ENCODE measurements around the gene FBH1. TPM values are rescaled to one million over a fixed set of nuclear protein-coding genes. Genes with fewer than 3 reads are reported as not detected.
"Not testable (repeated sequence)": the region's sequence is repeated elsewhere in the genome, so short reads cannot be mapped to it uniquely, and the experiment has no call there.

FBH1 gene
- total and polyA plus RNA-seq, 8 donors: 74.7 to 96.1 (median 85.0) TPM

GRCh38 chr10:5856701-5857004 lies 33.4 kb upstream of the FBH1 start:
- Histone ChIP-seq H3K27ac (no peak overlapping the region), H3K4me3 (no peak overlapping the region), H3K4me1 (no peaks in the 10 kb centered on the region), H3K27me3 (no peaks in the 10 kb centered on the region), H3K36me3 (no peaks in the 10 kb centered on the region), H3K9me3 (no peaks in the 10 kb centered on the region)
- DNase-seq (no peak), ATAC-seq (no peak)
- no peak for TF ChIP-seq CTCF (IDR thresholded peaks at IDR 0.05)
- intact Hi-C loops (cut with DNase I): no loop called here

GRCh38 chr10:5858811-5859210 lies 31.2 kb upstream of the FBH1 start:
- DNase-seq: no peak
- ATAC-seq: no peak
- no peak overlapping the region for H3K27ac ChIP-seq

GRCh38 chr10:5860066-5860465 lies 30.0 kb upstream of the FBH1 start:
- ATAC-seq: no peak
- H3K27ac ChIP-seq: no peak overlapping the region
- intact Hi-C loops (cut with DNase I): no loop called here

More at GRCh38 chr10:5858811-5859210, 31.2 kb upstream of the FBH1 start:
- TF ChIP-seq CTCF (IDR thresholded peaks at IDR 0.05): no peak
- H3K4me1 ChIP-seq: no peaks in the 10 kb centered on the region
- no peaks in the 10 kb centered on the region for H3K36me3 ChIP-seq
- H3K4me3 ChIP-seq: no peak overlapping the region
- intact Hi-C loops (cut with DNase I): no loop called here
- H3K9me3 ChIP-seq: no peaks in the 10 kb centered on the region
- no peaks in the 10 kb centered on the region for H3K27me3 ChIP-seq

GRCh38 chr10:5862360-5862961 lies 27.6 kb upstream of the FBH1 start:
- no peaks in the 10 kb centered on the region for H3K9me3 ChIP-seq
- no peak overlapping the region for H3K27ac ChIP-seq
- H3K4me3 ChIP-seq: no peak overlapping the region
- DNase-seq (no peak), ATAC-seq (no peak)
- no peaks in the 10 kb centered on the region for H3K36me3 ChIP-seq
- intact Hi-C loops (cut with DNase I): no loop called here
- H3K27me3 ChIP-seq: no peaks in the 10 kb centered on the region
- peaks cover 0 to 8% of the 10 kb centered on the region in 2 donors for H3K4me1 ChIP-seq
- TF ChIP-seq CTCF (IDR thresholded peaks at IDR 0.05): no peak

More at GRCh38 chr10:5860066-5860465, 30.0 kb upstream of the FBH1 start:
- Histone ChIP-seq H3K4me1 (no peaks in the 10 kb centered on the region), H3K4me3 (no peak overlapping the region), H3K9me3 (no peaks in the 10 kb centered on the region), H3K36me3 (no peaks in the 10 kb centered on the region), H3K27me3 (no peaks in the 10 kb centered on the region)
- DNase-seq: no peak
- TF ChIP-seq CTCF (IDR thresholded peaks at IDR 0.05): no peak

GRCh38 chr10:5862981-5863685 lies 26.9 kb upstream of the FBH1 start:
- intact Hi-C loops (cut with DNase I); H3K36me3 ChIP-seq; DNase-seq; H3K27ac ChIP-seq; H3K9me3 ChIP-seq; H3K27me3 ChIP-seq; ATAC-seq; H3K4me3 ChIP-seq: not testable (repeated sequence)
- peaks cover 0 to 11% of the 10 kb centered on the region in 2 donors for H3K4me1 ChIP-seq

GRCh38 chr10:5866451-5867081 lies 23.5 kb upstream of the FBH1 start:
- H3K4me1 ChIP-seq: peaks cover 0 to 11% of the 10 kb centered on the region in 2 donors
- H3K9me3 ChIP-seq; H3K36me3 ChIP-seq; H3K27me3 ChIP-seq; H3K27ac ChIP-seq; H3K4me3 ChIP-seq; DNase-seq; intact Hi-C loops (cut with DNase I); ATAC-seq: not testable (repeated sequence)

- DNase-seq; intact Hi-C loops (cut with DNase I); ATAC-seq; H3K36me3 ChIP-seq; H3K27ac ChIP-seq; H3K4me3 ChIP-seq; H3K9me3 ChIP-seq; H3K27me3 ChIP-seq: not testable (repeated sequence)
- peaks cover 0 to 11% of the 10 kb centered on the region in 2 donors for H3K4me1 ChIP-seq
These were observed 22.9 kb upstream of the FBH1 start for GRCh38 chr10:5867091-5867615.

GRCh38 chr10:5868383-5868782 lies 21.7 kb upstream of the FBH1 start:
- H3K27me3 ChIP-seq; H3K4me3 ChIP-seq; intact Hi-C loops (cut with DNase I); H3K9me3 ChIP-seq; DNase-seq; H3K36me3 ChIP-seq; ATAC-seq; H3K27ac ChIP-seq: not testable (repeated sequence)
- peaks cover 0 to 11% of the 10 kb centered on the region in 2 donors for H3K4me1 ChIP-seq

Data from left lung (tissue), 10 donors.